Rectal smooth muscle tissue (tissue), 1 donor: ENCODE results near the gene RNF125.
A peak's percentile ranks its signal among the peaks of the same experiment; 100 is the strongest.
"Not testable (repeated sequence)": the region's sequence is repeated elsewhere in the genome, so short reads cannot be mapped to it uniquely, and the experiment has no call there.

ENCODE experiments used
- H3K27ac ChIP-seq: one replicate; pipeline ENCODE4 v1.7.0; 2013; ENCODE audit warnings: low read depth, low read length, inconsistent platforms
- H3K27me3 ChIP-seq: one replicate; pipeline ENCODE4 v1.7.0; 2013; ENCODE audit warnings: low read length; ENCODE audit not compliant: control insufficient read depth, insufficient read depth
- H3K36me3 ChIP-seq: one replicate; pipeline ENCODE4 v1.7.0; 2013; ENCODE audit warnings: low read length; ENCODE audit not compliant: control insufficient read depth, insufficient read depth
- H3K4me1 ChIP-seq: one replicate; pipeline ENCODE4 v1.7.0; 2013; ENCODE audit warnings: low read length; ENCODE audit not compliant: control insufficient read depth, insufficient read depth
- H3K4me3 ChIP-seq: one replicate; pipeline ENCODE4 v1.7.0; 2013; ENCODE audit warnings: low read length
- H3K9ac ChIP-seq: one replicate; pipeline ENCODE4 v1.7.0; 2013; ENCODE audit warnings: low read length

RNF125 gene

GRCh38 chr18:31998880-31999412 is 19.7 kb upstream of the RNF125 start:
- Histone ChIP-seq H3K27ac (no peak overlapping the region), H3K4me1 (no peaks in the 10 kb centered on the region), H3K36me3 (no peaks in the 10 kb centered on the region), H3K9ac (no peak overlapping the region), H3K4me3 (no peak overlapping the region), H3K27me3 (no peaks in the 10 kb centered on the region)

GRCh38 chr18:32001141-32001540 is 17.5 kb upstream of the RNF125 start:
- H3K9ac ChIP-seq, H3K36me3 ChIP-seq, H3K27me3 ChIP-seq, H3K4me3 ChIP-seq, H3K27ac ChIP-seq, H3K4me1 ChIP-seq: not testable (repeated sequence)

- not testable (repeated sequence) for H3K36me3 ChIP-seq, H3K4me3 ChIP-seq, H3K9ac ChIP-seq, H3K4me1 ChIP-seq, H3K27ac ChIP-seq, H3K27me3 ChIP-seq
Measured at GRCh38 chr18:32003822-32004221, 14.8 kb upstream of the RNF125 start.

GRCh38 chr18:32010124-32010721 is 8.4 kb upstream of the RNF125 start:
- Histone ChIP-seq H3K4me1 (no peaks in the 10 kb centered on the region), H3K36me3 (no peaks in the 10 kb centered on the region), H3K27me3 (no peaks in the 10 kb centered on the region), H3K27ac (no peak overlapping the region), H3K4me3 (no peak overlapping the region), H3K9ac (no peak overlapping the region)

- Histone ChIP-seq H3K4me3 (no peak overlapping the region), H3K4me1 (no peaks in the 10 kb centered on the region), H3K27me3 (no peaks in the 10 kb centered on the region)
Measured at GRCh38 chr18:32011193-32011592, 7.4 kb upstream of the RNF125 start.

GRCh38 chr18:32019251-32019948 is 775 bp downstream of the RNF125 start:
- peak overlapping the region; percentile 90 for H3K9ac ChIP-seq
- peak overlapping the region; percentile 90 for H3K4me3 ChIP-seq
- no peaks in the 10 kb centered on the region for H3K4me1 ChIP-seq
- H3K27me3 ChIP-seq: no peaks in the 10 kb centered on the region
- H3K36me3 ChIP-seq: no peaks in the 10 kb centered on the region
- no peak overlapping the region for H3K27ac ChIP-seq

More at GRCh38 chr18:32011193-32011592, 7.4 kb upstream of the RNF125 start:
- Histone ChIP-seq H3K27ac (no peak overlapping the region), H3K36me3 (no peaks in the 10 kb centered on the region), H3K9ac (no peak overlapping the region)

GRCh38 chr18:32019949-32020625 is 1.5 kb downstream of the RNF125 start:
- H3K36me3 ChIP-seq, H3K27me3 ChIP-seq, H3K27ac ChIP-seq, H3K4me1 ChIP-seq, H3K9ac ChIP-seq: not testable (repeated sequence)
- peak overlapping the region; percentile 90 for H3K4me3 ChIP-seq

- H3K36me3 ChIP-seq: no peaks in the 10 kb centered on the region
- no peak overlapping the region for H3K4me3 ChIP-seq
- no peak overlapping the region for H3K9ac ChIP-seq
- H3K4me1 ChIP-seq: no peaks in the 10 kb centered on the region
- no peaks in the 10 kb centered on the region for H3K27me3 ChIP-seq
- no peak overlapping the region for H3K27ac ChIP-seq
Measured at GRCh38 chr18:32021756-32022564, 3.3 kb downstream of the RNF125 start.

GRCh38 chr18:32025744-32026143 is 7.1 kb downstream of the RNF125 start:
- Histone ChIP-seq H3K4me1 (no peaks in the 10 kb centered on the region), H3K27ac (no peak overlapping the region), H3K9ac (no peak overlapping the region), H3K36me3 (no peaks in the 10 kb centered on the region), H3K4me3 (no peak overlapping the region), H3K27me3 (no peaks in the 10 kb centered on the region)

GRCh38 chr18:32026491-32027086 is 8.0 kb downstream of the RNF125 start:
- Histone ChIP-seq H3K27ac (no peak overlapping the region), H3K4me3 (no peak overlapping the region), H3K36me3 (no peaks in the 10 kb centered on the region), H3K4me1 (no peaks in the 10 kb centered on the region), H3K9ac (no peak overlapping the region), H3K27me3 (no peaks in the 10 kb centered on the region)

GRCh38 chr18:32029558-32029957 is 10.9 kb downstream of the RNF125 start:
- Histone ChIP-seq H3K27ac (no peak overlapping the region), H3K4me1 (no peaks in the 10 kb centered on the region), H3K4me3 (no peak overlapping the region), H3K9ac (no peak overlapping the region), H3K27me3 (no peaks in the 10 kb centered on the region), H3K36me3 (no peaks in the 10 kb centered on the region)

- Histone ChIP-seq H3K27me3 (no peaks in the 10 kb centered on the region), H3K36me3 (no peaks in the 10 kb centered on the region), H3K4me1 (no peaks in the 10 kb centered on the region), H3K9ac (no peak overlapping the region), H3K27ac (no peak overlapping the region), H3K4me3 (no peak overlapping the region)
Measured at GRCh38 chr18:32032609-32033008, 14.0 kb downstream of the RNF125 start.
